Astrocyte of the spinal cord (primary cell): ENCODE data around the gene RAPGEF3.

Source experiments
- DNase-seq: peaks from one replicate; pipeline ENCODE4 v3.0.0; 2011; ENCODE audit warnings: low read depth, low spot score
- H3K4me3 ChIP-seq: 2 replicates; pipeline ENCODE4 v1.5.1; 2011; ENCODE audit warnings: low read depth, mild to moderate bottlenecking, low read length, moderate library complexity
- CTCF ChIP-seq: IDR thresholded peaks from 2 replicates; pipeline ENCODE4 v1.5.1; 2012; ENCODE audit warnings: low read depth, mild to moderate bottlenecking, low read length, inconsistent platforms
- in situ Hi-C: cut with HindIII; loops from 2 replicates; pipeline ENCODE4 v1.10.0; 2017; ENCODE audit warnings: low sequenced_read_pairs

The RAPGEF3 gene

GRCh38 chr12:47751561-47751960 lies 7.1 kb downstream of the RAPGEF3 start:
- in situ Hi-C loops: no loop called here
- DNase-seq: no peak
- no peak overlapping the region for H3K4me3 ChIP-seq
- TF ChIP-seq CTCF: no peak

DNA sequence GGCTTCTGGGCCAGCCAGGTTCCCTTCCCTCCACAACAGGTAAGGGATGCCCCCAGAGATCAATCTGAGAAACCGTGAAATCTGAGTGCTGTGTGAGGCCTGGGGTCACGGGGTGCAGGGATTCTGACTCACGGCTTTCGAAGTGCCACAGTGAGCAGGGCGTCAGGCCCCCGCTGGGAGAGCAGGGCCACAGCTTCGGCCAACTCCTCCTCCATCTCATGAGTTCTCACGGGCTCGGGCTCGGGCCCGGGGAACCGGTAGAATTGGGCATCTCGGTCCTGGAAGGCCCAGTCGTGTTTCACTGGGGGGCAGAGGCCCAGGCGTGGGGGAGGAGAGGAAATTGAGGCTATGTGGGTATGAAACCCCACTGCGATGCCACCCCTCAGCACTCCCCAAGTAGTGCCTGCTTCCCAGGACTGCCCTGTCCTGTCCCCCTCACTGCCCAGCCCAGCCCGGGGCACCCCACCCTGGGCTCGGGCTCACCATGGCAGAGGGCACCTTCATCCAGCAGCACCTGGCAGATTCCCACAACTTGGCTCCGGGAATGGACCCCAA lies 7.7 kb downstream of the RAPGEF3 start:
- H3K4me3 ChIP-seq: no peak overlapping the region
- TF ChIP-seq CTCF: no peak
- in situ Hi-C loops: no loop called here
- no peak for DNase-seq

GRCh38 chr12:47750229-47750798 lies 8.4 kb downstream of the RAPGEF3 start:
- H3K4me3 ChIP-seq: no peak overlapping the region
- DNase-seq: no peak
- no peak for TF ChIP-seq CTCF
- in situ Hi-C loops: no loop called here

- TF ChIP-seq CTCF: no peak
- in situ Hi-C loops: no loop called here
- no peak for DNase-seq
- H3K4me3 ChIP-seq: no peak overlapping the region
These were observed 9.8 kb downstream of the RAPGEF3 start for GRCh38 chr12:47748899-47749298.

GRCh38 chr12:47748507-47748828 lies 10.2 kb downstream of the RAPGEF3 start:
- H3K4me3 ChIP-seq: no peak overlapping the region
- TF ChIP-seq CTCF: no peak

GRCh38 chr12:47747596-47748506 lies 10.8 kb downstream of the RAPGEF3 start:
- DNase-seq: no peak
- H3K4me3 ChIP-seq: no peak overlapping the region
- TF ChIP-seq CTCF: no peak
- in situ Hi-C loops: no loop called here

More at GRCh38 chr12:47748507-47748828, 10.2 kb downstream of the RAPGEF3 start:
- DNase-seq: no peak
- in situ Hi-C loops: no loop called here
